ENCODE measurements around the gene EXT2.

EXT2 gene

GRCh38 chr11:44208976-44209603 lies 113.6 kb downstream of the EXT2 start:
- DNase-seq, result no peak

GRCh38 chr11:44212128-44212527 lies 116.7 kb downstream of the EXT2 start:
- no peak for DNase-seq

- no peak for DNase-seq
Measured at GRCh38 chr11:44213148-44213547, 117.7 kb downstream of the EXT2 start.

GRCh38 chr11:44217432-44217831 lies 122.0 kb downstream of the EXT2 start:
- DNase-seq, result no peak

- no peak for DNase-seq
Measured at GRCh38 chr11:44219830-44220796, 124.6 kb downstream of the EXT2 start.

GRCh38 chr11:44221456-44221855 lies 126.0 kb downstream of the EXT2 start:
- DNase-seq, result no peak

- no peak for DNase-seq
Measured at GRCh38 chr11:44221992-44222391, 126.5 kb downstream of the EXT2 start.

- DNase-seq, result no peak
Measured at GRCh38 chr11:44223238-44223637, 127.8 kb downstream of the EXT2 start.

- DNase-seq, result no peak
Measured at GRCh38 chr11:44224867-44225501, 129.5 kb downstream of the EXT2 start.

- DNase-seq, result no peak
Measured at GRCh38 chr11:44226490-44226889, 131.0 kb downstream of the EXT2 start.

- DNase-seq, result no peak
Measured at GRCh38 chr11:44226945-44227344, 131.5 kb downstream of the EXT2 start.

- no peak for DNase-seq
Measured at GRCh38 chr11:44228379-44228778, 132.9 kb downstream of the EXT2 start.

GRCh38 chr11:44229098-44229497 lies 133.6 kb downstream of the EXT2 start:
- no peak for DNase-seq

GRCh38 chr11:44229624-44230023 lies 134.1 kb downstream of the EXT2 start:
- DNase-seq, result no peak

GRCh38 chr11:44235765-44236201 lies 140.3 kb downstream of the EXT2 start:
- DNase-seq, result no peak

GRCh38 chr11:44236296-44236695 lies 140.8 kb downstream of the EXT2 start:
- DNase-seq, result no peak

- DNase-seq, result no peak
Measured at GRCh38 chr11:44237156-44237555, 141.7 kb downstream of the EXT2 start.

- DNase-seq, result no peak
Measured at GRCh38 chr11:44241851-44242250, 146.4 kb downstream of the EXT2 start.

GRCh38 chr11:44243086-44243485 lies 147.6 kb downstream of the EXT2 start:
- no peak for DNase-seq

- no peak for DNase-seq
Measured at GRCh38 chr11:44243595-44244343, 148.3 kb downstream of the EXT2 start.

GRCh38 chr11:44244639-44245310 lies 149.3 kb downstream of the EXT2 start:
- no peak for DNase-seq

- no peak for DNase-seq
Measured at GRCh38 chr11:44246726-44247125, 151.2 kb downstream of the EXT2 start.

Data from activated effector memory CD4-positive, alpha-beta T cell treated with anti-CD3 and anti-CD28 coated beads, Interleukin-2, amount 50 U/mL, for 16 hours (primary cell).